CD4-positive, alpha-beta T cell treated with Interleukin-12 subunit alpha and Interleukin-12 subunit beta, for 1 hour (primary cell): ENCODE data around the gene TRIP11.

Source experiments
- DNase-seq: peaks from one replicate; pipeline ENCODE4 v3.0.0-alpha.2; 2020

Gene TRIP11

GRCh38 chr14:92009604-92010003 lies 30.3 kb downstream of the TRIP11 start:
- no peak for DNase-seq

GRCh38 chr14:92005019-92005418 lies 34.8 kb downstream of the TRIP11 start:
- no peak for DNase-seq

- DNase-seq, result no peak
These were observed 35.8 kb downstream of the TRIP11 start for GRCh38 chr14:92004062-92004461.

GRCh38 chr14:91998667-91999570 lies 40.9 kb downstream of the TRIP11 start:
- DNase-seq, result peak; percentile 6

- DNase-seq, result no peak
These were observed 42.4 kb downstream of the TRIP11 start for GRCh38 chr14:91997492-91997891.

GRCh38 chr14:91996948-91997371 lies 42.9 kb downstream of the TRIP11 start:
- DNase-seq, result peak; percentile 53

GRCh38 chr14:91987192-91987591 lies 52.7 kb downstream of the TRIP11 start:
- no peak for DNase-seq

GRCh38 chr14:91985521-91986255 lies 54.2 kb downstream of the TRIP11 start:
- no peak for DNase-seq

- DNase-seq, result no peak
These were observed 54.9 kb downstream of the TRIP11 start for GRCh38 chr14:91985008-91985407.

GRCh38 chr14:91983588-91983987 lies 56.3 kb downstream of the TRIP11 start:
- no peak for DNase-seq

GRCh38 chr14:91980157-91980556 lies 59.7 kb downstream of the TRIP11 start:
- DNase-seq, result no peak

- no peak for DNase-seq
These were observed 62.0 kb downstream of the TRIP11 start for GRCh38 chr14:91977884-91978283.

- DNase-seq, result no peak
These were observed 64.1 kb downstream of the TRIP11 start for GRCh38 chr14:91975763-91976162.

GRCh38 chr14:91971188-91971778 lies 68.6 kb downstream of the TRIP11 start:
- DNase-seq, result no peak

- peak; percentile 44 for DNase-seq
These were observed 71.6 kb downstream of the TRIP11 start for GRCh38 chr14:91968280-91968679.

GRCh38 chr14:91964724-91965123 lies 75.1 kb downstream of the TRIP11 start:
- DNase-seq, result no peak

- no peak for DNase-seq
These were observed 75.8 kb downstream of the TRIP11 start for GRCh38 chr14:91964011-91964410.

- no peak for DNase-seq
These were observed 76.4 kb downstream of the TRIP11 start for GRCh38 chr14:91963465-91963864.

- DNase-seq, result no peak
These were observed 78.3 kb downstream of the TRIP11 start for GRCh38 chr14:91961297-91962220.

GRCh38 chr14:91957876-91958313 lies 82.0 kb downstream of the TRIP11 start:
- no peak for DNase-seq

- no peak for DNase-seq
These were observed 83.2 kb downstream of the TRIP11 start for GRCh38 chr14:91956616-91957015.

- no peak for DNase-seq
These were observed 84.7 kb downstream of the TRIP11 start for GRCh38 chr14:91955168-91955567.
